ENCODE results near the gene ANKLE1. TPM values are rescaled to one million over a fixed set of nuclear protein-coding genes. Genes with fewer than 3 reads are reported as not detected.

The ANKLE1 gene
- total RNA-seq, 1 donor from 2014 or later = 2.3 TPM

DNA sequence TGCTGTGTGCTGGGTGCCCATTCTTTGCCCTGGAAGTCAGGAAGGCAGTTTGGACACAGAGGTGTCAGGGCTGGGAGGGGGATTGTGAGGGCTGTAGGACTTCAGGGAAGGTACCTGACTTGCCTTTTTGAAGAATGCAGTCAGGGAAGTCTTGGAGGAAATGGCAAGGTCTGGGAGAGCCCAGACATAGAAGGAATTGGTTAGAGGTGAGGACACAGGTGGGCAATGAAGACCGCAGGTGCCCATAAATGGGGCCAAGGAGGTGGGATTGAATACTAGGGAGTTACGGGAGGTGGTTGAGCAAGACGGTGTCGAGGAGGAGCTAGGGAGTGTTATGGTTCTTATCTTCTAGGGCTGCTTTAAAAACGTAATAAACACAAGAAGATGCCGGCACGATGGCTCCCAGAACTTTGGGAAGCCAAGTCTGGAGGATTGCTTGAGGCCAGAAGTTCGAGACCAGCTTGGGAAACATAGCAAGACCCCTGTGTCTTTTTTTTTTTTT, 26.2 kb downstream of the ANKLE1 start:
- Mint-ChIP-seq H3K4me3 (ENCODE audit: unreplicated experiment) (peak overlapping the region; percentile 82), H3K9me3 (ENCODE audit: unreplicated experiment) (no peaks in the 10 kb centered on the region), H3K27me3 (ENCODE audit: unreplicated experiment) (peaks cover 6% of the 10 kb centered on the region), H3K27ac (ENCODE audit: unreplicated experiment) (no peak overlapping the region), H3K4me1 (ENCODE audit: unreplicated experiment) (peaks cover 25% of the 10 kb centered on the region), H3K36me3 (ENCODE audit: low read depth, unreplicated experiment) (peaks cover 3% of the 10 kb centered on the region)
- TF ChIP-seq, protein P1, sequence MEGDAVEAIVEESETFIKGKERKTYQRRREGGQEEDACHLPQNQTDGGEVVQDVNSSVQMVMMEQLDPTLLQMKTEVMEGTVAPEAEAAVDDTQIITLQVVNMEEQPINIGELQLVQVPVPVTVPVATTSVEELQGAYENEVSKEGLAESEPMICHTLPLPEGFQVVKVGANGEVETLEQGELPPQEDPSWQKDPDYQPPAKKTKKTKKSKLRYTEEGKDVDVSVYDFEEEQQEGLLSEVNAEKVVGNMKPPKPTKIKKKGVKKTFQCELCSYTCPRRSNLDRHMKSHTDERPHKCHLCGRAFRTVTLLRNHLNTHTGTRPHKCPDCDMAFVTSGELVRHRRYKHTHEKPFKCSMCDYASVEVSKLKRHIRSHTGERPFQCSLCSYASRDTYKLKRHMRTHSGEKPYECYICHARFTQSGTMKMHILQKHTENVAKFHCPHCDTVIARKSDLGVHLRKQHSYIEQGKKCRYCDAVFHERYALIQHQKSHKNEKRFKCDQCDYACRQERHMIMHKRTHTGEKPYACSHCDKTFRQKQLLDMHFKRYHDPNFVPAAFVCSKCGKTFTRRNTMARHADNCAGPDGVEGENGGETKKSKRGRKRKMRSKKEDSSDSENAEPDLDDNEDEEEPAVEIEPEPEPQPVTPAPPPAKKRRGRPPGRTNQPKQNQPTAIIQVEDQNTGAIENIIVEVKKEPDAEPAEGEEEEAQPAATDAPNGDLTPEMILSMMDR (IDR thresholded peaks at IDR 0.05; ENCODE audit: unreplicated experiment) = no peak
- no peak for DNase-seq (ENCODE audit: low spot score)

DNA sequence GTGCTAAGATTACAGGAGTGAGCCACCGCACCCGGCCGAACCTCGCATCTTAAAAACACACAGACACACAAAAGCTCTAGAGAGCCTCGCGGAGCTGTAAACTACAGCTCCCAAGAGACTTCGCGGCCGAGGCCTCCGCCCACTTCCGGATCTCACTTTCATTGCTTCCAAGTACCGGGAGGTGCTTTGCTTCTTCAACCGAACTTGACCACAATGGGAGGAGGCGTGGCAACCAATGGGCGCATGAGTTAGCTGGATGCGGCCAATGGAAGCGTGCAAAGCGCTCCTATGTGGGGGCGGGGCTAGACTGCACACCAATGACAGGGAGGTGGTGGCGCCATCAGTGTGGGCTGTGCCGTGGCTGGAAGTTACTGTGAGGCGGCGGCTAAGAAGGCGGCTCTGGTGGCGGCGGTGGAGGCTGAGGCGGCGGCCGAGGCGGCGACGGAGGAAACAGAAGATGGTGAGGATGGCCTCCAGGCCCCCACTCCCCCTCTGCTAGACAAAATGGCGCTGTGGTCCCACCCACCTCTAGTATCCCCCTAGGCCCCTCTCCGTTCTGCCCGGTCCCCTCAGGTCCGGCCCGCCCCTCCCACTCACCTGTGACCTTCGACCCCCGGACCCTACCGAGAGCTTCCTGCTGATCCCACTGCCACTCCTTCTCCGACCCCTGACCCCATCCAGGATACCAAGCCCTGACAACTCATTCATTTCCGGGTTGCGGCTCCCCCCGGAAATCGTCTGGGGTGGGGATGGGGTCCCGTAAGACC, 27.7 kb downstream of the ANKLE1 start, which contains the start of gene DDA1:
Gene DDA1, plus strand, starts transcription at position 366 of the 767 bp plus-strand sequence. Its CDS starts 92 bp downstream, at position 458.
- peaks cover 9% of the 10 kb centered on the region for H3K27me3 Mint-ChIP-seq (ENCODE audit: unreplicated experiment)
- H3K36me3 Mint-ChIP-seq (ENCODE audit: low read depth, unreplicated experiment) = peaks cover 11% of the 10 kb centered on the region
- H3K4me3 Mint-ChIP-seq (ENCODE audit: unreplicated experiment) = peak within 1 kb of the TSS; percentile 97
- peak within 1 kb of the TSS; percentile 96 for H3K27ac Mint-ChIP-seq (ENCODE audit: unreplicated experiment)
- TF ChIP-seq, protein P1 (IDR thresholded peaks at IDR 0.05; ENCODE audit: unreplicated experiment) = no peak
- peak; percentile 94 for DNase-seq (ENCODE audit: low spot score)
- peaks cover 21% of the 10 kb centered on the region for H3K4me1 Mint-ChIP-seq (ENCODE audit: unreplicated experiment)
- no peaks in the 10 kb centered on the region for H3K9me3 Mint-ChIP-seq (ENCODE audit: unreplicated experiment)

GRCh38 chr19:17309965-17310461, 28.3 kb downstream of the ANKLE1 start:
- Mint-ChIP-seq H3K27ac (ENCODE audit: unreplicated experiment) (peak overlapping the region; percentile 96), H3K9me3 (ENCODE audit: unreplicated experiment) (no peaks in the 10 kb centered on the region)
- TF ChIP-seq, protein P1 (IDR thresholded peaks at IDR 0.05; ENCODE audit: unreplicated experiment) = no peak

GRCh38 chr19:17311455-17312188, 29.9 kb downstream of the ANKLE1 start:
- H3K27ac Mint-ChIP-seq (ENCODE audit: unreplicated experiment) = peak overlapping the region; percentile 50
- DNase-seq (ENCODE audit: low spot score) = no peak

More at GRCh38 chr19:17309965-17310461, 28.3 kb downstream of the ANKLE1 start:
- Mint-ChIP-seq H3K27me3 (ENCODE audit: unreplicated experiment) (peaks cover 7% of the 10 kb centered on the region), H3K4me1 (ENCODE audit: unreplicated experiment) (peaks cover 17% of the 10 kb centered on the region), H3K36me3 (ENCODE audit: low read depth, unreplicated experiment) (peaks cover 11% of the 10 kb centered on the region), H3K4me3 (ENCODE audit: unreplicated experiment) (peak overlapping the region; percentile 97)
- peak; percentile 40 for DNase-seq (ENCODE audit: low spot score)

More at GRCh38 chr19:17311455-17312188, 29.9 kb downstream of the ANKLE1 start:
- Mint-ChIP-seq H3K9me3 (ENCODE audit: unreplicated experiment) (no peaks in the 10 kb centered on the region), H3K4me3 (ENCODE audit: unreplicated experiment) (peak overlapping the region; percentile 79), H3K36me3 (ENCODE audit: low read depth, unreplicated experiment) (peaks cover 12% of the 10 kb centered on the region), H3K27me3 (ENCODE audit: unreplicated experiment) (peaks cover 11% of the 10 kb centered on the region), H3K4me1 (ENCODE audit: unreplicated experiment) (peaks cover 13% of the 10 kb centered on the region)
- TF ChIP-seq, protein P1 (IDR thresholded peaks at IDR 0.05; ENCODE audit: unreplicated experiment) = no peak
